Nephron progenitor cell (in vitro differentiated cells): ENCODE measurements around the gene GAK.

Experiments
- DNase-seq: peaks from one replicate; pipeline ENCODE4 v3.0.0; 2021
- H3K27ac Mint-ChIP-seq: 2 replicates; pipeline ENCODE4 v1.8.0; 2021; ENCODE audit warnings: mild to moderate bottlenecking, moderate library complexity, mixed read lengths
- H3K27me3 Mint-ChIP-seq: 2 replicates; pipeline ENCODE4 v1.8.0; 2021; ENCODE audit warnings: mild to moderate bottlenecking, low read depth, mixed read lengths; ENCODE audit not compliant: poor library complexity
- H3K36me3 Mint-ChIP-seq: 2 replicates; pipeline ENCODE4 v1.8.0; 2021; ENCODE audit warnings: low read depth, mixed read lengths
- H3K4me1 Mint-ChIP-seq: 2 replicates; pipeline ENCODE4 v1.8.0; 2021; ENCODE audit warnings: mixed read lengths
- H3K4me3 Mint-ChIP-seq: 2 replicates; pipeline ENCODE4 v1.8.0; 2021; ENCODE audit warnings: mild to moderate bottlenecking, moderate library complexity, mixed read lengths
- H3K9me3 Mint-ChIP-seq: 2 replicates; pipeline ENCODE4 v1.8.0; 2021; ENCODE audit warnings: mild to moderate bottlenecking, moderate library complexity, mixed read lengths
- TF ChIP-seq, protein P1 (sequence below): fragments of 200-600 bp; sonication (generic); IDR thresholded peaks from 2 replicates; pipeline ENCODE4 v1.5.0; 2021; ENCODE audit warnings: antibody characterized with exemption

Gene GAK

DNA sequence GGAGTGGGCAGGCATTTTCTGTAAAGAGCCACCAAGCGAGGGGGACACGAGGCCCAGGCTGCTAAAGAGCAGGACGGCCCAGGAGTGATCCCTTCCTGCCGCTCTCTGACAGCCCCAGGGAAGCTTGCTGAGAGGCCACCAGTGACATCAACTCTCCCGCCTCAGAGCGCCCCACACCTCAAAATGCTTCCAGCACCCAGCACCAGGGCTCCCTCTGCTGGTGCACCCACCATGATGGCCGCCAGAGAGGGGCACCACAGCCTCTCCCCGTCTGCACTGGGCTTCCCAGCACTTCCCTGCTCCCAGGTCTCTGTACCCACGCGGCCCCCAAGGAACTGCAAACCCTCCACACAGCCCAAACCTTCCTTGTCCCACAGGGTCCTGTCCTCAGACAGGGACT lies 40.4 kb downstream of the GAK start:
- Mint-ChIP-seq H3K27me3 (no peaks in the 10 kb centered on the region), H3K9me3 (no peaks in the 10 kb centered on the region), H3K36me3 (peaks cover 18% of the 10 kb centered on the region), H3K4me1 (no peaks in the 10 kb centered on the region), H3K27ac (no peak overlapping the region), H3K4me3 (no peak overlapping the region)
- peak; percentile 32 for DNase-seq
- TF ChIP-seq, protein P1, sequence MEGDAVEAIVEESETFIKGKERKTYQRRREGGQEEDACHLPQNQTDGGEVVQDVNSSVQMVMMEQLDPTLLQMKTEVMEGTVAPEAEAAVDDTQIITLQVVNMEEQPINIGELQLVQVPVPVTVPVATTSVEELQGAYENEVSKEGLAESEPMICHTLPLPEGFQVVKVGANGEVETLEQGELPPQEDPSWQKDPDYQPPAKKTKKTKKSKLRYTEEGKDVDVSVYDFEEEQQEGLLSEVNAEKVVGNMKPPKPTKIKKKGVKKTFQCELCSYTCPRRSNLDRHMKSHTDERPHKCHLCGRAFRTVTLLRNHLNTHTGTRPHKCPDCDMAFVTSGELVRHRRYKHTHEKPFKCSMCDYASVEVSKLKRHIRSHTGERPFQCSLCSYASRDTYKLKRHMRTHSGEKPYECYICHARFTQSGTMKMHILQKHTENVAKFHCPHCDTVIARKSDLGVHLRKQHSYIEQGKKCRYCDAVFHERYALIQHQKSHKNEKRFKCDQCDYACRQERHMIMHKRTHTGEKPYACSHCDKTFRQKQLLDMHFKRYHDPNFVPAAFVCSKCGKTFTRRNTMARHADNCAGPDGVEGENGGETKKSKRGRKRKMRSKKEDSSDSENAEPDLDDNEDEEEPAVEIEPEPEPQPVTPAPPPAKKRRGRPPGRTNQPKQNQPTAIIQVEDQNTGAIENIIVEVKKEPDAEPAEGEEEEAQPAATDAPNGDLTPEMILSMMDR, result peak; percentile 14

DNA sequence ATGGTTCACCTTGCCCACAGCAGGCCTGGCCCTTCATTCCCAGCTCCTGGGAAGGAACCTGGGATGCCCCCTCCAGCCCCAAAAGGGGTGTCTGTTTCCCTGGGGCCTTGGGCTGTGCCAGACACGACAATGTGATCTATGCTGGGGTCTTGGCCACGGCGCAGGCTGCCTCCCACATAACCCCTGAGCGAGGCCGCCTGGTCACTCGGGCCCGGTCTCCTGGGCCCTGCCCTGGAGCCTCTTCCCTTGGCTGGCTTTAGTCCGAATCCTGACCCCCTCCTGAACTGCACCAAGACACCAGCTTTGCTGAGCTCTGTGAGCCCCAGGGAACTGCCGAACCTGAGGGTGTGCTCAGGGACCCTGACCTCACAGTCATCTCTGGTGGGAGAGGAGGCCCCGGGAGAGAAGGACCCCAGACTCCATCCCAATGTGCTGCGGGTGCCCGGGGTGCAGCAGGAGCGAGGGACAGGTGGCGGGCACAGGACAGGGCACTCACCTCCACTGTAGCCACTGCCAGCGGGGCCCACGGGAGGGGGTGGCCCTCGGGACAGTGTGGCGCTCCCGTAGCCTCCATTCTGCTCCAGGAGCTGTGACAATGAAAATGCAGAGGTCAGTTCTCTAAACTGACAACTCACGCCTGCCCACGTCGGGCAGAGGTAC lies 42.0 kb downstream of the GAK start:
- TF ChIP-seq, protein P1, result no peak

GRCh38 chr4:889516-889915 lies 42.6 kb downstream of the GAK start:
- H3K27ac Mint-ChIP-seq, result no peak overlapping the region
- H3K27me3 Mint-ChIP-seq, result no peaks in the 10 kb centered on the region
- H3K4me3 Mint-ChIP-seq, result no peak overlapping the region
- peaks cover 14% of the 10 kb centered on the region for H3K36me3 Mint-ChIP-seq
- TF ChIP-seq, protein P1, result no peak
- no peaks in the 10 kb centered on the region for H3K9me3 Mint-ChIP-seq
- no peak for DNase-seq
- H3K4me1 Mint-ChIP-seq, result no peaks in the 10 kb centered on the region

More for the DNA sequence above, 42.0 kb downstream of the GAK start:
- Mint-ChIP-seq H3K9me3 (no peaks in the 10 kb centered on the region), H3K27me3 (no peaks in the 10 kb centered on the region), H3K4me1 (no peaks in the 10 kb centered on the region), H3K36me3 (peaks cover 14% of the 10 kb centered on the region), H3K27ac (no peak overlapping the region), H3K4me3 (no peak overlapping the region)
- DNase-seq, result no peak

GRCh38 chr4:888029-888428 lies 44.1 kb downstream of the GAK start:
- no peak overlapping the region for H3K27ac Mint-ChIP-seq
- H3K9me3 Mint-ChIP-seq, result no peaks in the 10 kb centered on the region
- H3K4me3 Mint-ChIP-seq, result no peak overlapping the region
- H3K4me1 Mint-ChIP-seq, result no peaks in the 10 kb centered on the region
- peaks cover 14% of the 10 kb centered on the region for H3K36me3 Mint-ChIP-seq
- no peak for DNase-seq
- TF ChIP-seq, protein P1, result no peak
- H3K27me3 Mint-ChIP-seq, result no peaks in the 10 kb centered on the region

- Mint-ChIP-seq H3K27me3 (no peaks in the 10 kb centered on the region), H3K4me1 (no peaks in the 10 kb centered on the region), H3K4me3 (no peak overlapping the region), H3K9me3 (no peaks in the 10 kb centered on the region), H3K36me3 (peaks cover 14% of the 10 kb centered on the region), H3K27ac (no peak overlapping the region)
- TF ChIP-seq, protein P1, result no peak
- no peak for DNase-seq
These were observed 44.9 kb downstream of the GAK start for GRCh38 chr4:887034-887763.
